Measurements from ENCODE around the gene HS2ST1.

DNA sequence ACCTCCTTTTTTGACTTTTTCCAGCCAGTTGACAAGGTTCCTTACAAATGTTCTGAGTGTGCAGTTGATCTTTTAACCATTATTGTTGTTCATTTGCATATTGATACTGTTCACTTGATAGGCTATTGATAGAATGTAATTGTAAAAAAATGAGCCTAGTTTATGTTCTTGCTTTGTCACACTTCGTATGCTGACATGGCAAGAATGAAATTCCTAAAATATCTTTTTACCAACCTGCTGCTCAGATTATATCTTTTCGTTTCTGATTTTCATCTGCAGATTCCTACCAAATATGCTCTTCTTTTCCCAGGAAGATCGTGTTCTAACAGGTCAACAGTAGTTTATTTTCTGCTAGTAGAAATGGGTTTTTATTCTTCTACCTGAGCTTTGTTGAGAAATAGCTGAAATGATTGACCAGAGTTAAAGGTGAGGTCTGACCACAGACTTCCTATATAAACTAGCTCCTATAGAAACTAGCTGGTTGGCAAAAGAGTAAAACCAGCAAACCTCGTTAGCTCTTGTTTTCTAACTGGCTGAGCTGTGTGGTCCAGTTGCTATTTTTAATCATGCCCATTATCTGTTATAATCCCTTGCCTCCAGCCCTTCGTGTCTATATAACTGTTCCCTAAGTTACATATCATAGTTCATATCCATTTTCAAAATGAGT lies 174.8 kb downstream of the HS2ST1 start:
- TF ChIP-seq, protein P1, sequence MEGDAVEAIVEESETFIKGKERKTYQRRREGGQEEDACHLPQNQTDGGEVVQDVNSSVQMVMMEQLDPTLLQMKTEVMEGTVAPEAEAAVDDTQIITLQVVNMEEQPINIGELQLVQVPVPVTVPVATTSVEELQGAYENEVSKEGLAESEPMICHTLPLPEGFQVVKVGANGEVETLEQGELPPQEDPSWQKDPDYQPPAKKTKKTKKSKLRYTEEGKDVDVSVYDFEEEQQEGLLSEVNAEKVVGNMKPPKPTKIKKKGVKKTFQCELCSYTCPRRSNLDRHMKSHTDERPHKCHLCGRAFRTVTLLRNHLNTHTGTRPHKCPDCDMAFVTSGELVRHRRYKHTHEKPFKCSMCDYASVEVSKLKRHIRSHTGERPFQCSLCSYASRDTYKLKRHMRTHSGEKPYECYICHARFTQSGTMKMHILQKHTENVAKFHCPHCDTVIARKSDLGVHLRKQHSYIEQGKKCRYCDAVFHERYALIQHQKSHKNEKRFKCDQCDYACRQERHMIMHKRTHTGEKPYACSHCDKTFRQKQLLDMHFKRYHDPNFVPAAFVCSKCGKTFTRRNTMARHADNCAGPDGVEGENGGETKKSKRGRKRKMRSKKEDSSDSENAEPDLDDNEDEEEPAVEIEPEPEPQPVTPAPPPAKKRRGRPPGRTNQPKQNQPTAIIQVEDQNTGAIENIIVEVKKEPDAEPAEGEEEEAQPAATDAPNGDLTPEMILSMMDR (IDR thresholded peaks at IDR 0.05) = no peak
- no peak for TF ChIP-seq POLR2A (IDR thresholded peaks at IDR 0.05)
